Fibroblast of the aortic adventitia (primary cell): Measurements from ENCODE around the gene DNMT1. TPM values are rescaled to one million over a fixed set of nuclear protein-coding genes. Genes with fewer than 3 reads are reported as not detected.

Source experiments
- DNase-seq: peaks from one replicate; pipeline ENCODE4 v3.0.0-alpha.2; 2010; ENCODE audit warnings: low read depth
- H3K4me3 ChIP-seq: 2 replicates; pipeline ENCODE4 v1.5.1; 2011; ENCODE audit warnings: low read depth, mild to moderate bottlenecking, control low read depth, low read length, moderate library complexity
- CTCF ChIP-seq: IDR thresholded peaks from 2 replicates; pipeline ENCODE4 v1.5.1; 2011; ENCODE audit warnings: mild to moderate bottlenecking, low read length, control low read depth, inconsistent platforms; ENCODE audit not compliant: insufficient read depth
- total RNA-seq: library from RNA; depleted of rRNA; stranded (reverse); fragments of >200 nt; gene quantifications from 2 replicates; pipeline ENCODE4 v1.2.3, GENCODE V29; 2012; ENCODE audit warnings: low replicate concordance

DNMT1 gene
- total RNA-seq, 1 donor = 116 TPM

- no peak for TF ChIP-seq CTCF
- DNase-seq = no peak
- H3K4me3 ChIP-seq = no peak overlapping the region
Observed at GRCh38 chr19:10116085-10116865, 78.5 kb downstream of the DNMT1 start.

- no peak overlapping the region for H3K4me3 ChIP-seq
- no peak for TF ChIP-seq CTCF
- DNase-seq = no peak
Observed at GRCh38 chr19:10115392-10116084, 79.2 kb downstream of the DNMT1 start.

GRCh38 chr19:10114651-10115391 lies 79.9 kb downstream of the DNMT1 start:
- no peak for DNase-seq
- H3K4me3 ChIP-seq = no peak overlapping the region
- TF ChIP-seq CTCF = no peak

GRCh38 chr19:10113964-10114650 lies 80.6 kb downstream of the DNMT1 start:
- H3K4me3 ChIP-seq = no peak overlapping the region
- DNase-seq = no peak
- TF ChIP-seq CTCF = no peak

- no peak for TF ChIP-seq CTCF
- no peak for DNase-seq
- H3K4me3 ChIP-seq = no peak overlapping the region
Observed at GRCh38 chr19:10113592-10113963, 81.2 kb downstream of the DNMT1 start.

- no peak for DNase-seq
Observed at GRCh38 chr19:10112895-10113591, 81.7 kb downstream of the DNMT1 start.

More at GRCh38 chr19:10112895-10113591, 81.7 kb downstream of the DNMT1 start:
- H3K4me3 ChIP-seq = no peak overlapping the region
- TF ChIP-seq CTCF = peak; percentile 77
